ENCODE data around the gene ACOT12. TPM values are rescaled to one million over a fixed set of nuclear protein-coding genes. Genes with fewer than 3 reads are reported as not detected.

Gene ACOT12
- total RNA-seq, 1 experiment from 2014 or later, result not detected

GRCh38 chr5:81420039-81420667 lies 26.2 kb upstream of the ACOT12 start:
- no peak overlapping the region for H4K91ac ChIP-seq (ENCODE audit: insufficient read length, low read depth, low read length)
- H3K9ac ChIP-seq (ENCODE audit: extremely low read depth, insufficient read length, low read length), result no peak overlapping the region
- no peak overlapping the region for H2BK15ac ChIP-seq (ENCODE audit: low read depth, low read length)
- no peak overlapping the region for H3K56ac ChIP-seq (ENCODE audit: insufficient read length, low read depth, low read length)
- no peak overlapping the region for H3T11ph ChIP-seq (ENCODE audit: low read length)
- no peak overlapping the region for H2BK12ac ChIP-seq (ENCODE audit: insufficient read length, low read depth, low read length)
- H3K27me3 ChIP-seq (ENCODE audit: insufficient read depth, low read length), result no peaks in the 10 kb centered on the region
- no peak overlapping the region for H2AFZ ChIP-seq (ENCODE audit: low read length)
- H2AK5ac ChIP-seq (ENCODE audit: insufficient read length, low read length), result no peak overlapping the region
- no peaks in the 10 kb centered on the region for H3K9me3 ChIP-seq (ENCODE audit: control insufficient read depth, low read depth, low read length)
- no peak overlapping the region for H4K5ac ChIP-seq (ENCODE audit: insufficient read length, low read depth, low read length)
- H3K18ac ChIP-seq (ENCODE audit: insufficient read length, low read depth, low read length), result no peak overlapping the region
- H3K27me3 Mint-ChIP-seq (ENCODE audit: low read depth), result no peaks in the 10 kb centered on the region
- DNase-seq, result no peak
- H3K79me2 ChIP-seq (ENCODE audit: insufficient read depth, low read length), result no peaks in the 10 kb centered on the region
- H3K23me2 ChIP-seq (ENCODE audit: insufficient read length, low read depth, low read length, poor library complexity, severe bottlenecking), result no peaks in the 10 kb centered on the region
- no peaks in the 10 kb centered on the region for H3K4me1 Mint-ChIP-seq
- no peaks in the 10 kb centered on the region for H3K79me1 ChIP-seq (ENCODE audit: insufficient read depth, low read depth, low read length, poor library complexity, severe bottlenecking)
- H3K27ac Mint-ChIP-seq, result peak overlapping the region in 1 of 3 experiments; percentile 19; a peak in 1 of 7 replicates
- no peak overlapping the region for H3K27ac ChIP-seq (ENCODE audit: insufficient read length, low read depth, low read length)
- no peak overlapping the region for H3K14ac ChIP-seq (ENCODE audit: insufficient read depth, low read length)
- no peak overlapping the region for H3K23ac ChIP-seq (ENCODE audit: insufficient read length, low read depth, low read length)
- no peak for TF ChIP-seq CTCF (conservative IDR thresholded peaks at IDR 0.05)
- no peaks in the 10 kb centered on the region for H3K4me1 ChIP-seq (ENCODE audit: insufficient read depth, low read length)
- no peak overlapping the region for H3K4me2 ChIP-seq (ENCODE audit: insufficient read depth, insufficient read length, low read length)
- H3K36me3 Mint-ChIP-seq (ENCODE audit: insufficient read depth in 1 of 3, low read depth in 3 of 3), result no peaks in the 10 kb centered on the region
- H4K20me1 ChIP-seq (ENCODE audit: control insufficient read depth, insufficient read depth, insufficient read length), result no peaks in the 10 kb centered on the region
- H3K9me3 Mint-ChIP-seq, result no peaks in the 10 kb centered on the region
- WGBS (ENCODE audit: extremely low coverage, insufficient read length, low lambda C conversion rate), result no CpG with 5 or more reads among the region's 6 CpGs
- no peak overlapping the region for H4K8ac ChIP-seq (replicated peaks; ENCODE audit: insufficient read length, low read depth, low read length)
- H3K4me3 Mint-ChIP-seq, result no peak overlapping the region
- H2BK5ac ChIP-seq (ENCODE audit: insufficient read length, low read length), result no peak overlapping the region
- H2BK120ac ChIP-seq (ENCODE audit: low read depth, low read length, poor library complexity, severe bottlenecking), result no peak overlapping the region
- H3K4ac ChIP-seq (ENCODE audit: low read depth, low read length), result no peak overlapping the region
- H2BK20ac ChIP-seq (ENCODE audit: low read depth, low read length, poor library complexity, severe bottlenecking), result no peak overlapping the region

Data from H9 (cell line).